Measurements from ENCODE around the gene ACTBL2.
A peak's percentile ranks its signal among the peaks of the same experiment; 100 is the strongest.
"Not testable (repeated sequence)": the region's sequence is repeated elsewhere in the genome, so short reads cannot be mapped to it uniquely, and the experiment has no call there.

ACTBL2 gene

DNA sequence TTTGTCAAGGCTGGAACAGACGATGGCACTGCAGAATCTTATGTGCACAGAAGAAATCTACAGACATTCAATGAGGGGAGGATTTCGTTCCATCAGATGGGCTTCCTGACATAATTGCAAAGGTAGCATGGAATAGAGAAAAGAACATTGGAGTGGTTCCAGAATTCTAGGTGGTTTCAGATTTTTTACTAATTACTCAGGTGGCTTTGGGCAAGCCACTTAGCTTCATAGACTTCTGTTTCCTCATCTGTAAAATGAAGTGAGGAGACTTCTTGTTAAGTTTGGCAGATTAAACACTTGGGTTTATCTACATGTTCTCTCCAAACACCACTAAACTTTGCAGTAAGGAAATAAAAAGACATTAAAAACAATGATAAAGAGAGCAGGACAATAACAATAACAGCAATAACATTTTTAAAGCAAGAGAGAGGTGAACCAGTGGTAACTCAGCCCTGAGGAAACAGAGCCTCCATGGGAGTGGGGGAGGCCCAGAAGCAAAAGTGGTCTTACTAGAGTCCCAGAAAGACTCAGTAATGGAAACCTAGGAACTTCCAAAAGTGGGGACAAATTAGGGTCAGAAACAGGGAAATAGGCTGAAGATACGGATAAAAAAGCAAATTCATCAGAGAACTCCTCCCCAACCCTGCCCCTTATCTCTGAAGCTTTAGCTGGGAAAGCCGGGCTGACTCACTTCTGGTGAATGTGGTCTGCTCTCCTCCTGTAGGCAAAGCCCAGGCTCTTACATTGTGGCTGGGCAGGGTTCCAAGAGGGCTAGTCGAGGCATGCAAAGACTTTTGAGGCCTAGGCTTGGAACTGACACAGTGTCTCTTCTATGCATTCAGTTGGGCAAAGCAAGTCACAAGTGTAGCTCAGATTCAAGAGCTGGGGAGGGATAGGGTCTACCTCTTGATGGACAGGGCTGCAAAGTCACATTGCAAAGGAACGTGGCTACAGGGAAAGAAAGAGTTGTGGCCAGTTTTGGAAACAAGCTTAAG lies 11.8 kb upstream of the ACTBL2 start:
- DNase-seq = no peak

DNA sequence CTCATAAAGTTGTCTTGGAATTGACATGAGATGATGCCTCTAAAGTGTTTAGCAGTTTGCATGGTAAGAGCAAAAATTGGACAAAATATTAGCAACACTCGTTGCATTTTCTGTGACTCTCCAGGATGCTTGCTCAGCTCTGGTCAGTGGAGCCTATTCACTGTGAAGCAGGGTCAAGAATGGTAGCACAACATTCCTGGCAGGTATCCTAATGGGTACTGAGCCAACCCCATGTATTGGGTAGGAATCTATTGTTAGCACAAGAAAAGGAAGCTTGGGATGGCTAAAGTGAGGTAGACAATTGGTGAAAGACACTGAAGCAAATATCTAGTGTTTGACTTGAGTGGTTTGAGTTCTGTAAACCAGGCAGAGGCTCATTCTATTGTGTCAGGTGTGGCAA lies 10.4 kb upstream of the ACTBL2 start:
- no peak for DNase-seq

DNA sequence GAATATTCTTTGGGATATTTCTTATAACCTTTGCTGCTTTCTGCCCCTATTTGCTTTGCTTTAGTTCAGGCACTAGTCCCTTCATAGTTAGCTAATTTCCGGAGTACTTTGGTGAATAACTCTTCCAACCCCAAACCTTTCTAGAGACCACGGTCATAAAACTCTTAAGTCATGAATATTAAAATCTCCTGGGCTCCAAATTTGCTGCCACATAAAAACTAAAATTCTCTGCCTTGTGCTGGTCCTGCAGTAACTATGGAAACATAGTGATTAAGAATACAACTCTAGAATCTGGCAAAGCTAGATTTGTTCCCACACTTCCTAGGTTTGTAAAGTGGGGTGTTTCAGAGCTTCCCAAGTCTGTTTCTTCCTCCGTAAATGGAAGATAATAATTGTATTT lies 10.0 kb upstream of the ACTBL2 start:
- peak in 2 of 58 donors; percentile 11 to 16 for DNase-seq

DNA sequence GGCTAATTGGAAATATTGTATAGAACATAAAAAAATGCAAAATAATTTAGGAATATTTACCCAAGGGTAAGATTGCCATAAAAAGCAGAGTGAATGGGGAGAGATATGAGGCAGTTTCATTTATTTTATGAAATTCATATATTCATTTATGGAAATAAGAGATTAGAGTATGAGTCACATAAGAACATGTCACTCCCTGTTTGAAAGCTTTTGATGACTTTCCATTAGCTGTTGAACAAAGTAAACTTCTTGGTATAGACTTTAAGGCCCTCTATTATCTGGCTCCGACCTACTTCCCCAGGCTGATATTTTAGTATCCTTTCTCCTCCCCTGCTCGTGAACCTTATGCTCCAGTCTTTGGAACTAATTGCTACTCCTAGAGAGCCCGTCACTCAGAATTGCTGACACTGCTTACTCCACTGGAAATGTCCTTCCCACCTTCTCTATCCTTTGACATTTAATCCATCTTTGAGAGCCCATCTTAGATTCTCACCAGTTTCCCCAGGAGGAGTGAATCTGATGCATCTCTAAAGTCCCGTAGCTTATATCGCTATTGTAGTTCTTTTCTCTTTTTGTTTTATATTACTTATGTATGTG lies 8.9 kb upstream of the ACTBL2 start:
- no peak for DNase-seq

DNA sequence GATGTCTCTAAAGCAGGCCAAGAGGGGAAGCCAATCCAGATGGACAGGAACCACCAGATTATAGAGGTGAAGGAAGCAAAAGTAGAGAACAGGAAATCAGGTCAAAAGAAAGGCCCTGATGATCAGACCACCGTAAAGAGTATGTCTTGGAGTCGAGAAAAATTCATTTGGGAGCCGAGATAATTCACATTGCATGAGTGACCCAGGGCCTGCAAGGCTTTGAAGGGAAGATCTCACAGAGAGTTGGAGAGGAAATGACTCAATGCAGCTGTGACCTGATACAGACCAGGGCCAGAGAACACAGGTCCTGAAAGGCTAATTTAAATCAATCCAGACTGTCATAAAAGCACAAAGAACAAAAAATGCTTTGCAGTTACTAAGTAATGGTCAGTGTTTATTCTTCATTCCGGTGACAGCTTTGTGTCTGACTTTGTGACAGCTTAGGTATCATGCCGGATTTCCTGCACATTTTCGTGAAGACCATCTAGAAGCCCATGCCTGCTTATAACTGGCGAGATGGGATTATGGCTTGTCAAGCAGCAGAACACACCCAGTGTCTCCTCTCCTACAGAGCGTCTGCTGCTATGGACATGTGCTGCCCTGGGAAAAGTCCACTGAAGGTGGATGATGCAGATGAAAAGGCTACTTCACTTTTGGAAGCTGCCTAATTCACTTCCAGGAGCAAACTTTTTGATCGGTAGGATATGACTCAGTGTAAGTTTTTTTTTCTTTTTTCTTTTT lies 5.8 kb upstream of the ACTBL2 start:
- DNase-seq = no peak

DNA sequence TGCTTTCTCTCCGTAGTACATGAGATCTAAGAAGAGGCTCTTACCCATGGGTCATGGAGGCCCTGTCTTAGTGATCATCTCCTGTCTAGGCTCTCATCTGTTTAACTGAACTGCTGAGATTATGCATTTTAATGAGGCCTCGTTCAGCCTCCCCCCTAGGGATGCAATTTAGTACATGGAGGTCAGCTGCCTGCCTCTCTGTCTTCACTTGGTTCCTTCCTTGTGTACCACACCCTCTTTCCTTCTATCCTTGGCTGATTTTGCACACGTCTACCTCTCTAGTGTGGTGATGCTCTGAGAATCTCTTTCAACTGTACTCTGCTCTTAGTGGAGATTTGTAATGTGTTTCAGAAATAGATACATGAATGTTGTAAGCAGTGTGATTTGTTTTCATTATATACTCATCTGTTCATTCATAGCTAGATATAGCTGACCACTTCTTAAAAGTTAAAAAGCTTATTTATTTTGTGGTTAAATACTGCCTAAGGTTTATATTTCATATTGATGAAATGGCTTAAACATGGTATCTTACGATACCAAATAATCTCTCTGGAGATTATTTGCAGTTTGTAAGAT lies 3.5 kb upstream of the ACTBL2 start:
- no peak for DNase-seq

DNA sequence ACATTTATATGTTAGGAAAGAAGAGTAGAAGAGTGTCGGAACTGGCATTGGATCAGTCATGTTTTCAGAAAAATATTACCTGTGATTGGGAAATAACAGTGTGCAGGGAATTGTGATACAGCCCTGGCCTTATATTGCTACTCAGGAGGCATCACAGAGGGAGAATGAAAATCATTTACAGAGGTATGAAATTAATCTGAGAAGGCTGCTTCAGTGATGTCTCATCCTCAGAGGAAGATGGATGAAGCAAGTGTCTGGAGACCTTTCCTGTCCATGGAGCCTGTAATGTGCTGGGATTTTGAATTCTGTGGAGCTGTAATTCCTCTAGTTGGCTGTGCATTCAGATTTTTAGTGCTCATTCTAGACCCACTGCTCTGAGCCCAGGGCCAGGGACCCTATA lies 3.8 kb downstream of the ACTBL2 start:
- no peak for DNase-seq

DNA sequence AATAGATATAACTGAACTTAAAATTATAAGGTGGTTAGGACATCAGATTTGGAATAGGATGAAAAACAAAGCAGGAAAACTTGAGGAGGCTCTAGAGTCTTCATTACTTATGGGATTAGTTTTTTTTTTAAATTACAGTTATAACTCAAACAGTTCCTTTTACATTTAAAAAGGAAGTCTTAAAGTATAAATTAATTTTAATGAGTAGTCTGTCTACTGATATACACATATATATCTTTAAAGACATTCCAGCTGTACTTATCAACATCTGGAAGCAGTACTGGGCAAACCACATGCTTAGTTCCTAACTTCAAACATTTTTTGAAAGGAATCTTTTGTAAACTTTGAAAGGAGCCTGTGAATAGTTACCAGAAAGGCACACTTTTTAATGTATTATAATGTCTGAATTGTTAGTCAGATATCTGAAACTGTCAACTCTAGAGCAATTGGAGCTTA lies 6.0 kb downstream of the ACTBL2 start:
- DNase-seq = no peak

DNA sequence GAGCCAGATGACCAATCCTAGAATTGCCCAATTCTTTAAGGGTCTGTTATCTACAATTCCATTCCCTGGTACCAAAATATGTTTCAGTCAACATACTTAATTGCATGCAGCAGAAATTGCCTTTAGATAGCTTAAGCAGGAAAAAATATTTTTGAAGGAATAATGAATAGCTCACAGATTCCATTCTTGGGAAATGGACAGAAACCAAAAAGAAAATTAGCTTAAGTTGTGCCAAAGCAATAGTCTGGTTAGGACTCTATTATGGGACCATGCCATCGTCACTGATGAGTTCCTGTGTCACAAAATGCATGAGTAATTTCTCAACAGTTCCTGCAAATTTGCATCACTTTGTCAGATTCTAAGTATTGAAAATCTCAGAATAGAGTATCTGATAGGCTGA lies 12.3 kb downstream of the ACTBL2 start:
- DNase-seq = no peak

DNA sequence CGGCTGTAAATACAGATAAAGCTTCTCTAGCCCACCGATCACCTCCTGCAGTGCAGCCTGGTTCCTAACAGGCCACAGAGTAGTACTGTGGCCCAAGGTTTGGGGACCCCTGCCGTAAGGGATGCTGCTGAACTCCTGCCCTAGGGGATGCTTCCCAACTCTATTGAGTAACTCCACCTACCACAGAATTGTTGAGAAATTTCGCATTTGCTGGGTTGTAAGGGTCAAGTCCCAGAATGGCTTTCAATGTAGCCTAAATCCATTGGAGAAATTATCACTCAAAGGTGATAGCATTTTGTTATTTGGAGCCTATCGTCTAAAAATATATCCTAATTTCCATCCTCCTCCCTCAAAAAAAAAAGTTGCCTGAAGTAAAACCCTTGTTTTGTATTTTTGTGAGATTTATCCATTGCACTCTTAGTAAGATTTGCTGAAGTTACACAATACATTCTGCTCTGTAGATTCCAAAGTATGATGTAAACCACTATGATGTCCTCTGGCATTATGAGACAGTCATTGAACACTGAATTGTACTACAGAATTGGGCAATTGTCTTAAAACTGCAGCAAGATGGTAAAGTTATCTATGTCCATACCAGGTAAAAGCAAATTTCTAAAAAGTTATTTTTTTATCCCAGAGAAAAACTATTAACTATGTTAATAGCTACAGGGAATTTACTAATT lies 14.0 kb downstream of the ACTBL2 start:
- no peak for DNase-seq

DNA sequence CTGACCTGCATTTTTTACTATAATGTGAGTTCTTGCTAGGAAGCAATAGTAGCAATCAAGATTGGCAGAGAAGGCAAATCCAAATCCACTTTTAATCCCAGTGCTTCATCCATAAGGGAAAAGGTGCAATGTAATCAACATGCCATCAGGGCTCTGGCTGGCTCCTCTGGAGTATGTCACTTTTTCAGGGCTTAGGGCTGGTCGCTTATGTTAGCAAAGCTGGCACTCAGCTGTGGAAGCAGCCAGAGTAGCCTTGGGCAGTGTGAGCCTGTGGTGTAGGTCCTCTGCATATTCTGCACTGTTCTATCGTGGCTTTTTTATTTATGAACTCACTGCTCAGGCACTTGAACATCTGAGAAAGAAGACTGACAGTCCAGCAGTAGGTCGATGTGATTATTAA lies 16.1 kb downstream of the ACTBL2 start:
- no peak for DNase-seq

DNA sequence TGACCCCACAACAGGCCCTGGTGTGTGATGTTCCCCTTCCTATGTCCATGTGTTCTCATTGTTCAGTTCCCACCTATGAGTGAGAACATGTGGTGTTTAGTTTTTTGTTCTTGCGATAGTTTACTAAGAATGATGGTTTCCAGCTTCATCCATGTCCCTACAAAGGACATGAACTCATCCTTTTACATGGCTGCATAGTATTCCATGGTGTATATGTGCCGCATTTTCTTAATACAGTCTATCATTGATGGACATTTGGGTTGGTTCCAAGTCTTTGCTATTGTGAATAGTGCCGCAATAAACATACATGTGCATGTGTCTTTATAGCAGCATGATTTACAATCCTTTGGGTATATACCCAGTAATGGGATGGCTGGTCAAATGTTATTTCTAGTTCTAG lies 22.6 kb downstream of the ACTBL2 start:
- DNase-seq = not testable (repeated sequence)

DNA sequence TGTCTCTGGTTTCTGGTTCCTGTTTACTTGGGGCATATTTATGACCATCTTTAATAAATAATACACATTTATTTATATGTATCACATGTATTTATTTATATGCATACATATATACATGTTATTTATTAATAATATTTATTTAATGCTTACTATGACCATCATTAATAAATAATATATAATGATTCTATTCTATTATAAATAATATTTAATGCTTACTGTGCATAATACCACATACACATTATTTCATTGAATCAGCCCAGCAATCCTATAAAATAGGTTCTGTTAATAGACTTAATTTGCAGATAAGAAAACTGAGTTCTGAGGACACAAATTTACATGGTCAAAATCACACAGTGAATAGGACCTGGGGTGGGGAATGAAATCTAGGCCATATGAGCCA lies 24.2 kb downstream of the ACTBL2 start:
- no peak for DNase-seq

DNA sequence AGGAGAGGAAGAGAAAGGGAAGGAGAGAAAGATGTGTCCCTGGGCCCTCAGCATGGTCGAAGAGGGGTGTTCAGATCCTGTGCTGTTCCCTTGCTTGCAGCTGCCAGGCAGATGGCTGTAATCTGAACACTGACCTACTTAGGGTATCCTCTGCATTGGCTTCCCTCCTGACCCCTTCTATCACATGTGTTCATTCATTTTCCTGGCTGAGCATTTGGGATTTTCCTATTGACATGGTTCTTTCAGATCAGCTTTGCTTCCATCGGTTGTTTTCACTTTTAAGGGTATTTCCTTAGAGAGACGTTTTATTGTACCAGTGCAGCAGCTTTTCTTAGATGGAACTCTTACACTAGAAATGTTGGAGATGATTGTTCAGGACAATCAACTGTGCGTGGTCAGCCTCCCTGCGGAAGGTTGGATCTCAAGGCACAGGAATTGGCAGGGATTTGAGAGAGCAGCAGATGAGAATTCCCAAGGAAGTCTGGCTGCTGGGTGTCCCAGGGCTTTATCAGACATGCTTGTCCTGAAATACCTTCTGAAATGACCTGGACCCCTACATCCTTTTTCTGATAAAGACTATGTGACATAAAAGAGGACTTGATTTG lies 26.0 kb downstream of the ACTBL2 start:
- DNase-seq = no peak

DNA sequence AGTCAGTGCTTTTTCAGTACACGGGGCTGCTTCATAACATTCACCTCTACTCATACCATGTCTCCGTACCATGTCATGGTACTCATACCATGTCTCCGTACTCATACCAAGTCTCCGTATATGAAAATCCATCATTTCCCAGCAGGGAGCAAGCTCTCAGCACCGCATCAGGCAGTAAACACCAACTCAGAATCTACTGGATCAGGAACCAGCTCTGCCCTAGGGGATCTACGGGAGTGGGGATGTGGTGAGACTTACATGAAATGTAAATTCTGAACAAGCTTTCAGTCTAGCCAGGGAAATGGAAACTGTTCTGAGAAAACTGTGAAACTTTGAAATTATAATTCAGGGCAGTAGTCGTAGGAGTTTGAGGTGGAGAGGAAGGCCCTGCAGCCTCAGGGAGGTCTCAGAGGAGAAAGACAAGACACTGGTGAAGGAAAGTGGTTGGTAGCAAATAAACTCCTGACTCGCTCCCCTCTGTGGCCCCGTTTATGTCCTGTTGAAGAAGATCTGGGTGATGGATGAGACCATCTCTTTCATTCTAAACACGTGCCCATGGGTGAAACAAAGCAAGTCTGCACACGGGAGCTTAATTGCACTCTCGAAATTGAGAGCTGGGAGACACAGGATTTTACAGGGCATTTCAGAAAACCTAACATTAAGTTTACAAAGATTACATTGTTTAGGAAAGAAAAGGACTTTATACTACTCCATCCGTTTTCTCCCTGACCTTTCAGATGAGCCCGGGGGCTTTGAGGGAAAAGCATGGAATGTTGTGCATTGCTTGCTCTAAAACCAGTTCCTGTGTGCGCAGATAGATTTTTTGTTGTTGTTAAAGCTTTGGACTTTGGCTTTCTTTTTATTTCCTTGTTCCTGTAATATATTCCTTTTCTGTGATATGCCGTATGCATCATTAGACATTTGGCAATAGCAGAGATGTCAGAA lies 26.8 kb downstream of the ACTBL2 start:
- no peak for DNase-seq

DNA sequence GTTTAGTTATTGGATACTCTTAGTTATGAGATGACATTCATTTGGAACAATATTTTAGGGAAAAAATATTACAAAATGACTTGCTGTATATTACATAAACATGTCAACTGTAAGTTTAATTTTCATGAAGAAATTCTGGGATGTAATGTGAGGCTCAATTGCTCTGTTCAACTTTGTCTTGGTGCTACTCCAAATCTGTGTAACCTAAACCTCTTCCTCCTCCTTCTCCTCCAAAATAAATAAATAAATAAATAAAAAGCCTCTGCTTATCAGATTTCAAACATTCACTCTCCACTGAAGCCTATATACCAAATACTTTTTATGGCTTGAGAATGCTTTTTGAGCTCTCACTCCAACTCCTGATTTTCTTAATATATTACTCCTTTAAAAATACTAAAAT lies 27.7 kb downstream of the ACTBL2 start:
- no peak for DNase-seq

DNA sequence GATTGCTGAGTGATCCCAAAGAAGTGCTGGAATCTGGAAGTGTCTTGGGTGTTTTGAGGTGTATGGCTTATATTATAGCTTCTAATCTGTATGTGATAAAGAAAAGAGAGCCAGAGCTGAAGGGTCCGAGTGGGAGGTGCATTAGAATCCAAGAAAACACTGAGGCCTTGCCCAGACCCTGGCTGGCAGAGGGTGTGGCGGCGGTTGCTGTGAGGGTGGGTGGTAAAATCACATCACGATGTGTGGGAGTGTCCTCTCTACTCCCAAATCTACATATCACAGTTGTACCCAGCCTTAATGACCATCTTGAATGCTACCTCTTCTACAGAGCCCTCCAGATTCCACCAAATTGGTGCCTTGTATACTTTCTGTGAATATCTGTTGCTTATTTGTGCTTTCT lies 28.9 kb downstream of the ACTBL2 start:
- DNase-seq = no peak

DNA sequence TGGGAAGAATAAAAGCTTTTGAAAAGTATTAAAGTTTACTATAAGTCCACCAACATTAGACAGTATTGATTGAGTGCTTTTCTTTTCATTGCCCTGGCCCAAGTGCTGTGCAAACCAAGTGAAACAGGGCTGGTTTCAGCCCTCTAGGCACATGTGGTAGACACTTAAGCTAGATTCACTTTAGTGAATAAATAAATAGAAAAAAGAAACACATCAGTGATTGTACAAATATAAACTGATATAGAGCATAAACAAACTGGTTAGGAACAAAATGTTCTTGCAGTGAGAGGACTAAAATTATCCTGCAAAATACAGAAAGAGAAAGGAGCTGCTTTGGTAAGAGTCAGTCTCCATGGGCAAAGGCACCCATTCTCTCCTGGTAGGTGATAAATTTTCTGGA lies 29.7 kb downstream of the ACTBL2 start:
- no peak for DNase-seq
